ENCODE measurements around the gene PSMB2.
A peak's percentile ranks its signal among the peaks of the same experiment; 100 is the strongest.

Gene PSMB2

GRCh38 chr1:35557118-35557610 lies 84.2 kb downstream of the PSMB2 start, which contains the start of gene KIAA0319L (continued):
- TF ChIP-seq REST (tag by site-specific recombination; IDR thresholded peaks at IDR 0.05), result peak; percentile 95
- TF ChIP-seq YY2 (tag by site-specific recombination; IDR thresholded peaks at IDR 0.05), result no peak
- TF ChIP-seq ZNF645 (tag by site-specific recombination; IDR thresholded peaks at IDR 0.05), result no peak
- 0 out of 2 replicates have a peak, but pooled peaks have one; percentile 16 for TF ChIP-seq ZNF660 (tag by site-specific recombination; IDR thresholded peaks at IDR 0.05)
- peak; percentile 76 for TF ChIP-seq ZNF513 (tag by site-specific recombination; IDR thresholded peaks at IDR 0.05)
- TF ChIP-seq ZSCAN18 (tag by site-specific recombination; IDR thresholded peaks at IDR 0.05), result 0 out of 2 replicates have a peak, but pooled peaks have one; percentile 24
- peak; percentile 79 for TF ChIP-seq ZNF518A (tag by site-specific recombination; conservative IDR thresholded peaks at IDR 0.05; ENCODE audit: low read depth)
- peak; percentile 25; the same call in 1 of the 2 replicates for TF ChIP-seq BCL11A (tag by site-specific recombination; IDR thresholded peaks at IDR 0.05; ENCODE audit: low read depth)
- TF ChIP-seq KLF17 (tag by site-specific recombination; IDR thresholded peaks at IDR 0.05), result peak; percentile 53
- TF ChIP-seq ZNF211 (tag by site-specific recombination; IDR thresholded peaks at IDR 0.05; ENCODE audit: low read depth), result no peak
- no peak for TF ChIP-seq PRDM2 (tag by site-specific recombination; IDR thresholded peaks at IDR 0.05; ENCODE audit: borderline replicate concordance)
- no peak for TF ChIP-seq ZNF791 (tag by site-specific recombination; IDR thresholded peaks at IDR 0.05)
- TF ChIP-seq ZNF214 (tag by site-specific recombination; IDR thresholded peaks at IDR 0.05; ENCODE audit: borderline replicate concordance), result no peak
- no peak for TF ChIP-seq ZNF580 (tag by site-specific recombination; IDR thresholded peaks at IDR 0.05)
- no peak for TF ChIP-seq ZNF473 (tag by site-specific recombination; IDR thresholded peaks at IDR 0.05)

All from HEK293 (cell line).